CD4-positive, alpha-beta T cell treated with Interferon alpha-2 for 1 hour (primary cell): Measurements from ENCODE around the gene ZSWIM1.
A peak's percentile ranks its signal among the peaks of the same experiment; 100 is the strongest.
"Not testable (repeated sequence)": the region's sequence is repeated elsewhere in the genome, so short reads cannot be mapped to it uniquely, and the experiment has no call there.

ENCODE experiments used
- DNase-seq, 2 donors: peaks; one replicate each; pipeline ENCODE4 v3.0.0-alpha.2; 2020 to 2022

ZSWIM1 gene

GRCh38 chr20:45890077-45890984, 9.3 kb downstream of the ZSWIM1 start:
- DNase-seq: peak; percentile 53 to 65

- DNase-seq: peak; percentile 79 to 85
Measured at GRCh38 chr20:45890985-45891983, 10.3 kb downstream of the ZSWIM1 start, which contains the start of the genes CTSA and NEURL2. Gene CTSA, plus strand, starts transcription at chr20:45891335. Its CDS starts 234 bp downstream, at chr20:45891569. Gene NEURL2, minus strand, starts transcription at chr20:45891208. Its CDS starts 217 bp downstream, at chr20:45890991.

- DNase-seq: no peak
Measured at GRCh38 chr20:45892049-45892825, 11.2 kb downstream of the ZSWIM1 start.

DNA sequence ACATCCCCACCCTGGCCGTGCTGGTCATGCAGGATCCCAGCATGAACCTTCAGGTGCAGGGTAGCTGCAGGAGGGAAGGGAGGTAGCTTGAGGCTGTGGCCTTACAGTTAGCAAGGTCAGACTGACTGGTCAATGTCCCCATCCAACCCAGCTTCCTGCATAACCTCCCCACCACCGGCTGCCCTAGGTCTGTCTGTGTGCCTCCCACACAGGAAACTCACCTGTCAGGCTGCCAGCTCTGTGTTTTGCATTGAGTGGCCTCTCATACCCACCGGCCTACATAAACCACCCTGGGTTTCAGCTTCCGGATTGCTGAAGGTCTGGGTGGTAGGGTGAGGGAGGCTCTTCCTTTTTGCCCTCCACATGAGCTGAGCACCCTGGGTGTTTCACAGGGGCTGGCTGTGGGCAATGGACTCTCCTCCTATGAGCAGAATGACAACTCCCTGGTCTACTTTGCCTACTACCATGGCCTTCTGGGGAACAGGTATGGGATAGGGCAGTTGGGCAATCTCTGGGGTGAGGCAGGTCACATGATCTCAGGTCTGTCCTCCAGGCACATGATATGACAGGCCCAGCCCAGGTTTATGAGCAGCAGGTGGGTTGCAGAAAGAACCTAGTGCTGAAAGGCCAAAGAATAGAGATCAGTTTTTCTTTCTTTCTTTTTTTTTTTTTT, 11.9 kb downstream of the ZSWIM1 start:
- DNase-seq: peak in 1 of 2 donors; percentile 40

DNA sequence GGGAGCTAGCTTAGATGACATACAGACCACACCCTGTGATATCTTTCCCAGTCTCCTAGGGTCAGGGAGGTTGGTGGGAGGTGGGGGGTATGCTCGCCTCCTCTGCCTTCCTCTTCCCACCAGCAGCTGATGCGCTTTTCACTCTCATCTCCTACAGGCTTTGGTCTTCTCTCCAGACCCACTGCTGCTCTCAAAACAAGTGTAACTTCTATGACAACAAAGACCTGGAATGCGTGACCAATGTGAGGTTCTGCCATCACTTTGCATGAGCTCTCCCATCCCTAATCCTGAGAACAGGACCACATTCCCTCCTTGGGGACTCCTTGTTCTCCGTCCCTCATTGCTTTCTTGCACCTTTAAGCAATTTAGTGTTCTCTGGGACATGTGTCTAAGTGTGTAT, 12.8 kb downstream of the ZSWIM1 start:
- no peak for DNase-seq

- no peak for DNase-seq
Measured at GRCh38 chr20:45894797-45895196, 13.8 kb downstream of the ZSWIM1 start.

GRCh38 chr20:45896641-45897161, 15.7 kb downstream of the ZSWIM1 start:
- DNase-seq: no peak

- no peak for DNase-seq
Measured at GRCh38 chr20:45897289-45897688, 16.3 kb downstream of the ZSWIM1 start.

DNA sequence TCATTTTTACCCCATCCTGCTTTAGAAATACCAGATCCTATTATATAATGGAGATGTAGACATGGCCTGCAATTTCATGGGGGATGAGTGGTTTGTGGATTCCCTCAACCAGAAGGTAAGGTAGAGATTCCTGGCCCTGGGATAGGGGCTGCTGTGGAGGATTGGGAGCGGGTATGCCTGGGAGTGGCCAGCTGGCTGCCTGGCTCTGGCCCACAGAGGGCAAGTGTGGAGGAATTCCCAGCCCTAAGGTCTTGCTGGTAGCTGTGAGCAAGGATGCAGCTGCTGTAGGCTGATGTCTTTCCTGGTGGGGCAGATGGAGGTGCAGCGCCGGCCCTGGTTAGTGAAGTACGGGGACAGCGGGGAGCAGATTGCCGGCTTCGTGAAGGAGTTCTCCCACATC, 16.7 kb downstream of the ZSWIM1 start:
- DNase-seq: no peak

DNA sequence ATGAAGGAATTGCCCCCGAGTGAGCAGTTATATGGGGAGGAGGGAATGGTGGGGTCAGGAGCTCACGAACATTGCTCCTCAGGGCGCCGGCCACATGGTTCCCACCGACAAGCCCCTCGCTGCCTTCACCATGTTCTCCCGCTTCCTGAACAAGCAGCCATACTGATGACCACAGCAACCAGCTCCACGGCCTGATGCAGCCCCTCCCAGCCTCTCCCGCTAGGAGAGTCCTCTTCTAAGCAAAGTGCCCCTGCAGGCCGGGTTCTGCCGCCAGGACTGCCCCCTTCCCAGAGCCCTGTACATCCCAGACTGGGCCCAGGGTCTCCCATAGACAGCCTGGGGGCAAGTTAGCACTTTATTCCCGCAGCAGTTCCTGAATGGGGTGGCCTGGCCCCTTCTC, 17.3 kb downstream of the ZSWIM1 start:
- DNase-seq: no peak

DNA sequence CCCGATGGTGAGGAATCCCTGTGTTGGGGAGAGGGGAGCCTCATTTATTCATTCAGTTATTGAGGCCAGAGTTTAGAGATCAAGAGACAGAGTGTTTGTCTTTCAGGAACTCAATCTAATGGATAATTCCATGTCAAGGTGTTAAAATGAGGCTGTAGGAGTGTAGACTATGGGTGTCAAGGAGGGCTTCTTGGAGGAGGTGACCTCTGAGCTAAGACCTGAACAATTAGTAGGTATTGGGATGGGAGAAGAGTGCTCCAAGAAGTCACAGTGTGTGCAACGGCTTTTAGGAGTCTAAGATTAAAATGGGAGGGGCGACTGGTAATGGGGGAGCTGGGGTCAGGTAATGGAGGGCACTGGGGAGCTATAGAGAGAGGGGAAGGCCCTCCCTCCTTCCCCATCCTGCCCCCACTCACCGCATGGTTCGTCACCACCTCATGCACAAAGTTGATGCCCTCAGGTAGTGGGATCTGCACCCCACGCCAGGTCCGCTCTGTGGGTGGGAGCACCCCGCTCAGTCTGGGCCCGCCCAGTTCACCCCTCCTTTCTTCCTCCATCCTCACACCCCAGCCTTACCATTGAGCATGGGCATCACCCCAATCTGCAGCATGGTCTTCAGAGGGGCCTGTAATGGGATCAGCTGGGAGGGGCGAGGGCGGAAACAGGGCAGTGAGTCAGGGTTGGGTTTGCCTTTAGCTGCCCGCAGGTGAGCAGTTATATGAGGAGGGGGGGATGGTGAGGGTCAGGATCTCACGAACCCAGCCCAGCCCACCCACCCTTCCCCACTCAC, 18.2 kb downstream of the ZSWIM1 start:
- no peak for DNase-seq

DNA sequence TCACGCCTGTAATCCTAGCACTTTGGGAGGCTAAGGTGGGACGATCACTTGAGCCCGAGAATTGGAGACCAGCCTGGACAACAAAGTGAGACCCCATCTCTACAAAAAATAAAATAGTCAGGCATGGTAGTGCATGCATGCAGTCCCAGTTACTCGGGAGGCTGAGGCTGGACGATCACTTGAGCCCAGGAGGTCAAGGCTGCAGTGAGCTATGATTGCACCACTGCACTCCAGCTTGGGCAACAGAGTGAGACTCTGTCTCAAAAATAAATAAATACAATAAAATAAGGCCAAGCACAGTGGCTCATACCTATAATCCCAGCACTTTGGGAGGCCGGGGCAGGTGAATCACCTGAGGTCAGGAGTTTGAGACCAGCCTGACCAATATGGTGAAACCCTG, 20.3 kb downstream of the ZSWIM1 start:
- not testable (repeated sequence) for DNase-seq

- no peak for DNase-seq
Measured at GRCh38 chr20:45902199-45902701, 21.2 kb downstream of the ZSWIM1 start.

DNA sequence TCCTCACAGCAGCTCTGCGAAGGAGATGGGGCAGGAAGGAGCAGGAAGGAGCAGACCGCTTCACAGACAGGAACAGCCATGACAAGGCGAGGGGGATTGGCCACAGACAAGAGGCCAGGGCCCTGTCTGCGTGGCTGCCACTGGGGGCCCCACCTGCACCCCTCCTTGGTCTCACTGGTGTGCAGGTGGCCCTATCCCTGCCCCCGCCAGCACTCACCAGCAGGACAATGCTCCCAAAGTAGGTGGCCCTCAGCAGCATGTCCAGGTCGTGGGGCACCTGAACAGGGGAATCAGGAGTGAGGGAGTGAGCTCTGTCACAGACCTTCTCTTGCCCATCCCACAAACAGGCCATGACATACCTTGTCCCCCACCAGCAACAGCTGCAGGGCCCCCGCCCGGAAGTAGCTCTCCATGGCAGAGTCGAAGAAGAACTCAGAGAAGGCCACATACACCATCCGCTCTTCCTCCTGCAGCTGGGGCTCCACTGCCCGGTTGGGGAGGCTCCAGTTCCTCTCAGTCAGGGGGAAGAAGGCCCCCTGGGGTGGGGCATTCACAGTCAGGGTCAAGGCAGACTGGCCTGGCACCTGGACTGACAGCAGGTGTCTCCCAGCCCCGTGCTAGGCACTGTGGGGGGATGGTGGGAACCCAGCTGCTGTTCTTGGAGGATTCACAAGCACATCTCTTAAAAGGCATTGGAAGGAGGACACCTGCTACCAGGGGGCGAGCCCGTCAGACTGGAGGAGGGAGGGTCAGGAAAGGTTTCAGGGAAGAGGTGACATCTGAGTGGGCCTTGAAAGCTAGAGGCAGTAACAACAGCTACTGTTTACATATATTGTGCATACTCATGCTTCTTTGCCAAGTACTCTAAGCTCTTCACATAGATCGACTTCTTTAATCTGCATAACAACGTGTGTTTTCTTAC, 23.8 kb downstream of the ZSWIM1 start:
- no peak for DNase-seq

GRCh38 chr20:45905505-45906079, 24.6 kb downstream of the ZSWIM1 start:
- DNase-seq: no peak

- no peak for DNase-seq
Measured at GRCh38 chr20:45907219-45907948, 26.4 kb downstream of the ZSWIM1 start.

GRCh38 chr20:45908084-45908483, 27.1 kb downstream of the ZSWIM1 start:
- no peak for DNase-seq

DNA sequence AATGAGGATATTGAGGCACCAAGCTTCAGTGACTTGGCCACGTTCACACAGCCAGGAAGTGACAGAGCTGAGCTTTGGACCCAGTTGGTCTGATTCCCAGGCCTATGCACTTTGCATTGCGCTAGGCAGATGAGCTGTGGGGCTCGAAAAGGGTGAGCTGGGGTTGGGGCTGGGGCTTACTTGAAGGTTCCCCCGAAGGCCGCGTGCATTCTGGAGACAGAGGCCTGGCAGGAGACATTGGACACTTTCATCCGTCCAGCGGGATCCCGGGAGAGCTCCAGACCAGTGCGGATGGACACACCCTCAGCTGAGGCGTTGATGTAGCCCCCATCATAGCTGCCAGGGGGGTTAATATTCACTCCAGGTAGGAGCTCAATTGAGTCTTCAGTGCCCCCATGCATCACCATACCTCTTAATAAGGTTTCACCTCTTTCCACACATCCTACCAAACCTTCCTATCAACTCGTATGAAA, 28.3 kb downstream of the ZSWIM1 start:
- DNase-seq: no peak
